ENCODE results near the gene AGAP2.

AGAP2 gene

GRCh38 chr12:57753756-57754337 lies 15.3 kb upstream of the AGAP2 start:
- DNase-seq (ENCODE audit: low read depth in 2 of 2) = no peak

- no peak for DNase-seq (ENCODE audit: low read depth in 2 of 2)
These were observed 14.1 kb upstream of the AGAP2 start for GRCh38 chr12:57752668-57753000.

GRCh38 chr12:57751788-57752667 lies 13.5 kb upstream of the AGAP2 start, which contains the start of gene CDK4:
Gene CDK4, minus strand, starts transcription at chr12:57752310. Its CDS starts 593 bp downstream, at chr12:57751717.
- peak; percentile 98 to 99 for DNase-seq (ENCODE audit: low read depth in 2 of 2)

GRCh38 chr12:57751432-57751787 lies 12.9 kb upstream of the AGAP2 start:
- no peak for DNase-seq (ENCODE audit: low read depth in 2 of 2)

GRCh38 chr12:57750561-57751431 lies 12.3 kb upstream of the AGAP2 start:
- DNase-seq (ENCODE audit: low read depth in 2 of 2) = no peak

- no peak for DNase-seq (ENCODE audit: low read depth in 2 of 2)
These were observed 10.5 kb upstream of the AGAP2 start for GRCh38 chr12:57749061-57749460.

- no peak for DNase-seq (ENCODE audit: low read depth in 2 of 2)
These were observed 7.5 kb upstream of the AGAP2 start for GRCh38 chr12:57746025-57746424.

- no peak for DNase-seq (ENCODE audit: low read depth in 2 of 2)
These were observed 6.9 kb upstream of the AGAP2 start for GRCh38 chr12:57745485-57745881.

- peak; percentile 93 for DNase-seq (ENCODE audit: low read depth in 2 of 2)
These were observed 6.4 kb upstream of the AGAP2 start, which contains the start of gene TSPAN31 for GRCh38 chr12:57744777-57745484. Gene TSPAN31, plus strand, starts transcription at chr12:57745039. Its CDS starts 116 bp downstream, at chr12:57745155.

- DNase-seq (ENCODE audit: low read depth in 2 of 2) = peak; percentile 69 to 76
These were observed 5.7 kb upstream of the AGAP2 start for GRCh38 chr12:57744194-57744776.

GRCh38 chr12:57743769-57744168 lies 5.2 kb upstream of the AGAP2 start:
- no peak for DNase-seq (ENCODE audit: low read depth in 2 of 2)

- DNase-seq (ENCODE audit: low read depth in 2 of 2) = peak; percentile 69 to 77
These were observed 3.5 kb upstream of the AGAP2 start for GRCh38 chr12:57741844-57742738.

- no peak for DNase-seq (ENCODE audit: low read depth in 2 of 2)
These were observed 2.9 kb upstream of the AGAP2 start for GRCh38 chr12:57741413-57741789.

GRCh38 chr12:57740656-57741412 lies 2.3 kb upstream of the AGAP2 start:
- DNase-seq (ENCODE audit: low read depth in 2 of 2) = peak; percentile 47 to 66

GRCh38 chr12:57739914-57740538 lies 1.5 kb upstream of the AGAP2 start:
- no peak for DNase-seq (ENCODE audit: low read depth in 2 of 2)

- no peak for DNase-seq (ENCODE audit: low read depth in 2 of 2)
These were observed 845 bp upstream of the AGAP2 start for GRCh38 chr12:57739387-57739786.

GRCh38 chr12:57737467-57738460 lies 778 bp downstream of the AGAP2 start:
- no peak for DNase-seq (ENCODE audit: low read depth in 2 of 2)

Measured in stimulated activated CD4-positive, alpha-beta T cell treated with anti-CD3 and anti-CD28 coated beads, Interleukin-15, amount 100 ng/mL, for 48 hours (primary cell).